Measurements from ENCODE around the gene URI1.
A peak's percentile ranks its signal among the peaks of the same experiment; 100 is the strongest.

The URI1 gene

DNA sequence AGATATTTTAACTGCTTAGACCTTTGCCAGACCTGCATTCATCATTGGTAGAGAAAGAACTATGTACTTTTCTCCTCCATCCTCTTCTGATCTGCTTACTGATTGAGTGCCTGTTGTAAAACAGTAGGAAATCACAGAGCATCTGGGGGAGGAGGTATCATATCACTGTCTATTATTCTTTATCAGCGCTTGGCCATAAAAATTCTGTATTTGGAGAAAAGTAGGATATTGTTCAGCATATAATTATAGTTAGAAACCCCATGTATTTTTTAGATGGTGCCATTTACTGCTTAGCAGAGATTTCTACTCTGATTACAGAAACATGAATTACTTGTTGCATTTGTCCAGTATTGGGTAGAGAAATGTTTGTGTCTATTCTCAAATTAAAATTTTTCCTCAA, 62.4 kb downstream of the URI1 start (continued):
- TF ChIP-seq, protein P1, sequence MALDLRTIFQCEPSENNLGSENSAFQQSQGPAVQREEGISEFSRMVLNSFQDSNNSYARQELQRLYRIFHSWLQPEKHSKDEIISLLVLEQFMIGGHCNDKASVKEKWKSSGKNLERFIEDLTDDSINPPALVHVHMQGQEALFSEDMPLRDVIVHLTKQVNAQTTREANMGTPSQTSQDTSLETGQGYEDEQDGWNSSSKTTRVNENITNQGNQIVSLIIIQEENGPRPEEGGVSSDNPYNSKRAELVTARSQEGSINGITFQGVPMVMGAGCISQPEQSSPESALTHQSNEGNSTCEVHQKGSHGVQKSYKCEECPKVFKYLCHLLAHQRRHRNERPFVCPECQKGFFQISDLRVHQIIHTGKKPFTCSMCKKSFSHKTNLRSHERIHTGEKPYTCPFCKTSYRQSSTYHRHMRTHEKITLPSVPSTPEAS (tag by site-specific recombination; IDR thresholded peaks at IDR 0.05), result 0 out of 2 replicates have a peak, but pooled peaks have one; percentile 11
- TF ChIP-seq PRDM1 (tag by site-specific recombination; IDR thresholded peaks at IDR 0.05) (no peak), ZNF202 (tag by site-specific recombination; IDR thresholded peaks at IDR 0.05; ENCODE audit: borderline replicate concordance) (no peak), ZNF223 (tag by site-specific recombination; IDR thresholded peaks at IDR 0.05) (no peak), ZNF658 (tag by site-specific recombination; IDR thresholded peaks at IDR 0.05) (no peak), IKZF3 (tag by site-specific recombination; IDR thresholded peaks at IDR 0.05) (peak; percentile 99), ZNF19 (tag by site-specific recombination; IDR thresholded peaks at IDR 0.05; ENCODE audit: low read depth) (peak; percentile 78; the same call in 1 of the 2 replicates), GLI2 (tag by site-specific recombination; IDR thresholded peaks at IDR 0.05; ENCODE audit: borderline replicate concordance, low read depth) (peak; percentile 48), ZNF10 (tag by site-specific recombination; IDR thresholded peaks at IDR 0.05) (peak; percentile 51; the same call in 1 of the 2 replicates), ZSCAN23 (tag by site-specific recombination; IDR thresholded peaks at IDR 0.05) (no peak), ZNF707 (tag by site-specific recombination; IDR thresholded peaks at IDR 0.05) (no peak), HOXC10 (CRISPR knock-in tag; IDR thresholded peaks at IDR 0.05) (no peak), ZFHX2 (tag by site-specific recombination; conservative IDR thresholded peaks at IDR 0.05) (no peak; the same call in 1 of the 2 replicates), ZNF146 (tag by site-specific recombination; IDR thresholded peaks at IDR 0.05) (no peak), TCF7L2 (IDR thresholded peaks at IDR 0.05; ENCODE audit: borderline replicate concordance, low read depth, low read length) (peak; percentile 42; the same call in 1 of the 2 replicates), WT1 (tag by site-specific recombination; IDR thresholded peaks at IDR 0.05) (peak; percentile 94), ZNF626 (tag by site-specific recombination; IDR thresholded peaks at IDR 0.05) (no peak), SP3 (tag by site-specific recombination; IDR thresholded peaks at IDR 0.05) (no peak), ZNF214 (tag by site-specific recombination; IDR thresholded peaks at IDR 0.05; ENCODE audit: borderline replicate concordance) (no peak), ZNF426 (tag by site-specific recombination; IDR thresholded peaks at IDR 0.05) (no peak), ZBTB1 (tag by site-specific recombination; IDR thresholded peaks at IDR 0.05) (peak; percentile 67; the same call in 1 of the 2 replicates), ZBTB8A (tag by site-specific recombination; IDR thresholded peaks at IDR 0.05) (peak; percentile 69), GLIS1 (tag by site-specific recombination; IDR thresholded peaks at IDR 0.05) (peak; percentile 37; the same call in 1 of the 2 replicates)
- TF ChIP-seq, protein P2, sequence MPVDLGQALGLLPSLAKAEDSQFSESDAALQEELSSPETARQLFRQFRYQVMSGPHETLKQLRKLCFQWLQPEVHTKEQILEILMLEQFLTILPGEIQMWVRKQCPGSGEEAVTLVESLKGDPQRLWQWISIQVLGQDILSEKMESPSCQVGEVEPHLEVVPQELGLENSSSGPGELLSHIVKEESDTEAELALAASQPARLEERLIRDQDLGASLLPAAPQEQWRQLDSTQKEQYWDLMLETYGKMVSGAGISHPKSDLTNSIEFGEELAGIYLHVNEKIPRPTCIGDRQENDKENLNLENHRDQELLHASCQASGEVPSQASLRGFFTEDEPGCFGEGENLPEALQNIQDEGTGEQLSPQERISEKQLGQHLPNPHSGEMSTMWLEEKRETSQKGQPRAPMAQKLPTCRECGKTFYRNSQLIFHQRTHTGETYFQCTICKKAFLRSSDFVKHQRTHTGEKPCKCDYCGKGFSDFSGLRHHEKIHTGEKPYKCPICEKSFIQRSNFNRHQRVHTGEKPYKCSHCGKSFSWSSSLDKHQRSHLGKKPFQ (tag by site-specific recombination; IDR thresholded peaks at IDR 0.05), result peak; percentile 77
- TF ChIP-seq, protein P3, sequence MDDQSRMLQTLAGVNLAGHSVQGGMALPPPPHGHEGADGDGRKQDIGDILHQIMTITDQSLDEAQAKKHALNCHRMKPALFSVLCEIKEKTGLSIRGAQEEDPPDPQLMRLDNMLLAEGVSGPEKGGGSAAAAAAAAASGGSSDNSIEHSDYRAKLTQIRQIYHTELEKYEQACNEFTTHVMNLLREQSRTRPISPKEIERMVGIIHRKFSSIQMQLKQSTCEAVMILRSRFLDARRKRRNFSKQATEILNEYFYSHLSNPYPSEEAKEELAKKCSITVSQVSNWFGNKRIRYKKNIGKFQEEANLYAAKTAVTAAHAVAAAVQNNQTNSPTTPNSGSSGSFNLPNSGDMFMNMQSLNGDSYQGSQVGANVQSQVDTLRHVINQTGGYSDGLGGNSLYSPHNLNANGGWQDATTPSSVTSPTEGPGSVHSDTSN (CRISPR knock-in tag; IDR thresholded peaks at IDR 0.05), result no peak
- TF ChIP-seq, protein P4, sequence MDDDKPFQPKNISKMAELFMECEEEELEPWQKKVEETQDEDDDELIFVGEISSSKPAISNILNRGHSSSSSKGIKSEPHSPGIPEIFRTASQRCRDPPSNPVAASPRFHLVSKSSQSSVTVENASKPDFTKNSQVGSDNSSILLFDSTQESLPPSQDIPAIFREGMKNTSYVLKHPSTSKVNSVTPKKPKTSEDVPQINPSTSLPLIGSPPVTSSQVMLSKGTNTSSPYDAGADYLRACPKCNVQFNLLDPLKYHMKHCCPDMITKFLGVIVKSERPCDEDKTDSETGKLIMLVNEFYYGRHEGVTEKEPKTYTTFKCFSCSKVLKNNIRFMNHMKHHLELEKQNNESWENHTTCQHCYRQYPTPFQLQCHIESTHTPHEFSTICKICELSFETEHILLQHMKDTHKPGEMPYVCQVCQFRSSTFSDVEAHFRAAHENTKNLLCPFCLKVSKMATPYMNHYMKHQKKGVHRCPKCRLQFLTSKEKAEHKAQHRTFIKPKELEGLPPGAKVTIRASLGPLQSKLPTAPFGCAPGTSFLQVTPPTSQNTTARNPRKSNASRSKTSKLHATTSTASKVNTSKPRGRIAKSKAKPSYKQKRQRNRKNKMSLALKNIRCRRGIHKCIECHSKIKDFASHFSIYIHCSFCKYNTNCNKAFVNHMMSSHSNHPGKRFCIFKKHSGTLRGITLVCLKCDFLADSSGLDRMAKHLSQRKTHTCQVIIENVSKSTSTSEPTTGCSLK (tag by site-specific recombination; IDR thresholded peaks at IDR 0.05), result no peak
- TF ChIP-seq, protein P5, sequence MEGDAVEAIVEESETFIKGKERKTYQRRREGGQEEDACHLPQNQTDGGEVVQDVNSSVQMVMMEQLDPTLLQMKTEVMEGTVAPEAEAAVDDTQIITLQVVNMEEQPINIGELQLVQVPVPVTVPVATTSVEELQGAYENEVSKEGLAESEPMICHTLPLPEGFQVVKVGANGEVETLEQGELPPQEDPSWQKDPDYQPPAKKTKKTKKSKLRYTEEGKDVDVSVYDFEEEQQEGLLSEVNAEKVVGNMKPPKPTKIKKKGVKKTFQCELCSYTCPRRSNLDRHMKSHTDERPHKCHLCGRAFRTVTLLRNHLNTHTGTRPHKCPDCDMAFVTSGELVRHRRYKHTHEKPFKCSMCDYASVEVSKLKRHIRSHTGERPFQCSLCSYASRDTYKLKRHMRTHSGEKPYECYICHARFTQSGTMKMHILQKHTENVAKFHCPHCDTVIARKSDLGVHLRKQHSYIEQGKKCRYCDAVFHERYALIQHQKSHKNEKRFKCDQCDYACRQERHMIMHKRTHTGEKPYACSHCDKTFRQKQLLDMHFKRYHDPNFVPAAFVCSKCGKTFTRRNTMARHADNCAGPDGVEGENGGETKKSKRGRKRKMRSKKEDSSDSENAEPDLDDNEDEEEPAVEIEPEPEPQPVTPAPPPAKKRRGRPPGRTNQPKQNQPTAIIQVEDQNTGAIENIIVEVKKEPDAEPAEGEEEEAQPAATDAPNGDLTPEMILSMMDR (tag by site-specific recombination; IDR thresholded peaks at IDR 0.05), result no peak
- TF ChIP-seq, protein P6, sequence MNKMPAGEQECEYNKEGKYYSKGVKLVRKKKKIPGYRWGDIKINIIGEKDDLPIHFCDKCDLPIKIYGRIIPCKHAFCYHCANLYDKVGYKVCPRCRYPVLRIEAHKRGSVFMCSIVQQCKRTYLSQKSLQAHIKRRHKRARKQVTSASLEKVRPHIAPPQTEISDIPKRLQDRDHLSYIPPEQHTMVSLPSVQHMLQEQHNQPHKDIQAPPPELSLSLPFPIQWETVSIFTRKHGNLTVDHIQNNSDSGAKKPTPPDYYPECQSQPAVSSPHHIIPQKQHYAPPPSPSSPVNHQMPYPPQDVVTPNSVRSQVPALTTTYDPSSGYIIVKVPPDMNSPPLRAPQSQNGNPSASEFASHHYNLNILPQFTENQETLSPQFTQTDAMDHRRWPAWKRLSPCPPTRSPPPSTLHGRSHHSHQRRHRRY (tag by site-specific recombination; IDR thresholded peaks at IDR 0.05), result no peak
- TF ChIP-seq, protein P7, sequence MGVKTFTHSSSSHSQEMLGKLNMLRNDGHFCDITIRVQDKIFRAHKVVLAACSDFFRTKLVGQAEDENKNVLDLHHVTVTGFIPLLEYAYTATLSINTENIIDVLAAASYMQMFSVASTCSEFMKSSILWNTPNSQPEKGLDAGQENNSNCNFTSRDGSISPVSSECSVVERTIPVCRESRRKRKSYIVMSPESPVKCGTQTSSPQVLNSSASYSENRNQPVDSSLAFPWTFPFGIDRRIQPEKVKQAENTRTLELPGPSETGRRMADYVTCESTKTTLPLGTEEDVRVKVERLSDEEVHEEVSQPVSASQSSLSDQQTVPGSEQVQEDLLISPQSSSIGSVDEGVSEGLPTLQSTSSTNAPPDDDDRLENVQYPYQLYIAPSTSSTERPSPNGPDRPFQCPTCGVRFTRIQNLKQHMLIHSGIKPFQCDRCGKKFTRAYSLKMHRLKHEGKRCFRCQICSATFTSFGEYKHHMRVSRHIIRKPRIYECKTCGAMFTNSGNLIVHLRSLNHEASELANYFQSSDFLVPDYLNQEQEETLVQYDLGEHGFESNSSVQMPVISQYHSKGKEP (tag by site-specific recombination; IDR thresholded peaks at IDR 0.05), result peak; percentile 79

Data from HEK293 (cell line).